ENCODE results near the gene ZCCHC14. TPM values are rescaled to one million over a fixed set of nuclear protein-coding genes. Genes with fewer than 3 reads are reported as not detected.

Gene ZCCHC14
- total and polyA plus RNA-seq, 10 of the 15 experiments (the other 5 are each of a cell fraction or from before 2014, with no cell fraction given) = 0.02 to 0.26 (median 0.05) TPM; not detected in 3

GRCh38 chr16:87406495-87407088 is 86.2 kb downstream of the ZCCHC14 start:
- Histone ChIP-seq H3K4me1 (ENCODE audit: control insufficient read depth, insufficient read depth, low read length) (peaks cover 11% of the 10 kb centered on the region), H3K36me3 (ENCODE audit: control insufficient read depth in 2 of 2, insufficient read depth in 2 of 2, low read length in 1 of 2) (peaks cover 0 to 2% of the 10 kb centered on the region in 2 experiments; a peak in 1 of 4 replicates)
- CTCF ChIA-PET = interaction anchor here (1.4 kb wide), 1 partner anchor 11 kb away, joined by 4 read pairs; no protein-coding TSS in a partner anchor

More at GRCh38 chr16:87406495-87407088, 86.2 kb downstream of the ZCCHC14 start:
- H3K4me3 ChIP-seq = no peak overlapping the region
- H4K20me1 ChIP-seq (ENCODE audit: control insufficient read depth, insufficient read depth) = no peaks in the 10 kb centered on the region; the same call in none of the 2 replicates
- BruUV-seq (replicated peaks) = no TSS peak
- no peak for DNase-seq (ENCODE audit: low read depth, low spot score)
- FAIRE-seq = no peak
- no peak overlapping the region for H3K4me2 ChIP-seq (ENCODE audit: control insufficient read depth, insufficient read depth)
- no peak for ATAC-seq
- H2AFZ ChIP-seq (ENCODE audit: control insufficient read depth, low read depth, low read length) = no peak overlapping the region
- in situ Hi-C loops (cut with MboI) (no loop called here), intact Hi-C loops (cut with micrococcal nuclease; ENCODE audit: unreplicated experiment) (no loop called here)
- H3K9ac ChIP-seq (ENCODE audit: control insufficient read depth, insufficient read depth, low read length) = no peak overlapping the region
- ChIA-PET SMC1A (ENCODE audit: uncharacterized antibody, unreplicated experiment) (interaction anchor here (1.5 kb wide), 1 partner anchor 12 kb away, joined by 4 read pairs; no protein-coding TSS in a partner anchor), POLR2A (interaction anchor here (0.9 kb wide), 1 partner anchor 10 kb away, joined by 3 read pairs; no protein-coding TSS in a partner anchor), RAD21 (ENCODE audit: unreplicated experiment) (interaction anchor here (1.3 kb wide), 1 partner anchor 12 kb away, joined by 5 read pairs; no protein-coding TSS in a partner anchor)
- H3K27ac ChIP-seq (ENCODE audit: control insufficient read depth, insufficient read depth) = no peak overlapping the region
- TF ChIP-seq EED (IDR thresholded peaks at IDR 0.05; ENCODE audit: low read depth) (no peak), SMARCA5 (IDR thresholded peaks at IDR 0.05) (no peak), POLR2AphosphoS5 (IDR thresholded peaks at IDR 0.05; ENCODE audit: low read length) (no peak), HDAC6 (IDR thresholded peaks at IDR 0.05; ENCODE audit: unreplicated experiment) (no peak), PAX8 (IDR thresholded peaks at IDR 0.05) (no peak), HDAC2 (IDR thresholded peaks at IDR 0.05) (no peak), SMC3 (IDR thresholded peaks at IDR 0.05; ENCODE audit: borderline replicate concordance, low read length) (no peak), MYC (IDR thresholded peaks at IDR 0.05; ENCODE audit: insufficient read depth, insufficient read length, insufficient replicate concordance, low read length, severe bottlenecking) (no peak), RELA (IDR thresholded peaks at IDR 0.05; ENCODE audit: borderline replicate concordance, partially characterized antibody) (no peak), FOXK2 (IDR thresholded peaks at IDR 0.05) (no peak), MEF2A (IDR thresholded peaks at IDR 0.05; ENCODE audit: insufficient read depth, low read depth, low read length) (no peak), JUNB (IDR thresholded peaks at IDR 0.05) (no peak), ZNF24 (IDR thresholded peaks at IDR 0.05) (no peak)
- no peaks in the 10 kb centered on the region; the same call in 2 of the 3 replicates for H3K9me3 ChIP-seq (replicated peaks; ENCODE audit: control insufficient read depth, insufficient read depth, low read length)
- 79% methylated on average over 14 of the region's 14 CpGs for WGBS (ENCODE audit: insufficient coverage, insufficient replicate concordance, low lambda C conversion rate, missing lambda C conversion rate)
- H3K27me3 ChIP-seq (replicated peaks in 1 of 2; ENCODE audit: control insufficient read depth in 2 of 2, insufficient read depth in 2 of 2, low read length in 1 of 2) = peaks cover 0 to 3% of the 10 kb centered on the region in 2 experiments; a peak in 2 of 4 replicates
- no peaks in the 10 kb centered on the region for H3K79me2 ChIP-seq (ENCODE audit: control insufficient read depth, insufficient read depth, low read length)
